Skeletal muscle satellite cell (primary cell): Measurements from ENCODE around the gene CNEP1R1. TPM values are rescaled to one million over a fixed set of nuclear protein-coding genes. Genes with fewer than 3 reads are reported as not detected.

ENCODE experiments used
- small RNA-seq: library from RNA; depleted of rRNA; stranded (forward); fragments of <200 nt; gene quantifications from one replicate; pipeline ENCODE3, GENCODE V24; 2012

Gene CNEP1R1

Small RNA genes within 50 kb of the gene (small RNA-seq; reads per million reads assigned to genes)
- not detected for gene RF00017
